HuH-7 (cell line): ENCODE measurements around the gene CDADC1.

Source experiments
- DNase-seq: peaks from one replicate; pipeline ENCODE4 v3.0.0; 2011; ENCODE audit warnings: low spot score

CDADC1 gene

GRCh38 chr13:49247643-49248621 lies at the start of gene CDADC1:
Gene CDADC1, plus strand, starts transcription at chr13:49247925. Its CDS starts 113 bp downstream, at chr13:49248038.
- peak; percentile 73 for DNase-seq

GRCh38 chr13:49206641-49207040 lies 41.1 kb upstream of the CDADC1 start:
- DNase-seq = no peak

GRCh38 chr13:49208619-49209018 lies 39.1 kb upstream of the CDADC1 start:
- DNase-seq = no peak

GRCh38 chr13:49210114-49210513 lies 37.6 kb upstream of the CDADC1 start:
- DNase-seq = no peak

GRCh38 chr13:49210669-49211068 lies 37.1 kb upstream of the CDADC1 start:
- no peak for DNase-seq

GRCh38 chr13:49213539-49213938 lies 34.2 kb upstream of the CDADC1 start:
- no peak for DNase-seq

DNA sequence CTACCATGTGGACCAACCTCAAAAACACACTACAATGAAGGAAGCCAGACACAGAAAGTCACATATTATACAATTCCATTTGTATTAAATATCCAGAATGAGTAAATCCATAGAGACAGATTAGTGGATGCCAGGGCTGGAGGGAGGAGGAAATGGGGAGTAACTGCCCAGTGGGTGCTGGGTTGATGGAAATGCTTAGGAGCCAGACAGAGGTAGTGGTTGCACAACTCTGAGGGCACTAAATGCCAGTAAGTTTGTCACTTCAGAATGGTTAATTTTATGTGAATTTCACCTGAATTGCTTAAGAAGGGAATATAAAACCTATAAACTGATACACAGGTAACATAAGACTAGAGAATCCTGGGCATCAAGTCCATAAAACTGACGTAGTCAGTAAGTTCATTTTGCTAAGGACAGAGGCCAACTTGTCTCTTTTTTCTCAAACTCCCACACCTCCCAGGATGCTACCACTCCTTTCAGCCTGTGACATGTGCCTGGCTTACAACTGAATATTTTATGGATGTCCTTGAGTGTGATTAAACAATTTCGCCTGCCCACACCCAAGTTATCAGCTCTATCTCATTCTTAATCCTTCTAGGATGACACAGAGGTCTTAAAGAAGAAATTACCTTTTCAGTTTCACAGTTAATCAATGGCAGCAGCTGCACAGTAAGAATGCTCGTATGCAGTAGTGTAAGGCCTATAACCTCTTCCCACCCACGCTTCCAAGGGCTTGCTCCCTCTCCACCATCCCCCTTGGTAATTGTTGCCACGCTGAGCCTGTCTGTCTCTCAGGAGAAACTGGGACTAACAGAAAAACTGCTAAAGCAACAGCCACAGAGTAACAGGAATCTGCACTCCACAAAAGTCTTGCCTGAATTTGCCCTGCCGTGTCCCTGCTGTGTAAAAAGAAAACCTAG lies 33.5 kb upstream of the CDADC1 start:
- DNase-seq = no peak

- DNase-seq = peak; percentile 22
Observed at GRCh38 chr13:49214917-49215376, 32.8 kb upstream of the CDADC1 start.

GRCh38 chr13:49216334-49216733 lies 31.4 kb upstream of the CDADC1 start:
- DNase-seq = no peak

- no peak for DNase-seq
Observed at GRCh38 chr13:49217962-49218492, 29.7 kb upstream of the CDADC1 start.

- no peak for DNase-seq
Observed at GRCh38 chr13:49218493-49219051, 29.2 kb upstream of the CDADC1 start.

- no peak for DNase-seq
Observed at GRCh38 chr13:49219647-49220035, 28.1 kb upstream of the CDADC1 start.

DNA sequence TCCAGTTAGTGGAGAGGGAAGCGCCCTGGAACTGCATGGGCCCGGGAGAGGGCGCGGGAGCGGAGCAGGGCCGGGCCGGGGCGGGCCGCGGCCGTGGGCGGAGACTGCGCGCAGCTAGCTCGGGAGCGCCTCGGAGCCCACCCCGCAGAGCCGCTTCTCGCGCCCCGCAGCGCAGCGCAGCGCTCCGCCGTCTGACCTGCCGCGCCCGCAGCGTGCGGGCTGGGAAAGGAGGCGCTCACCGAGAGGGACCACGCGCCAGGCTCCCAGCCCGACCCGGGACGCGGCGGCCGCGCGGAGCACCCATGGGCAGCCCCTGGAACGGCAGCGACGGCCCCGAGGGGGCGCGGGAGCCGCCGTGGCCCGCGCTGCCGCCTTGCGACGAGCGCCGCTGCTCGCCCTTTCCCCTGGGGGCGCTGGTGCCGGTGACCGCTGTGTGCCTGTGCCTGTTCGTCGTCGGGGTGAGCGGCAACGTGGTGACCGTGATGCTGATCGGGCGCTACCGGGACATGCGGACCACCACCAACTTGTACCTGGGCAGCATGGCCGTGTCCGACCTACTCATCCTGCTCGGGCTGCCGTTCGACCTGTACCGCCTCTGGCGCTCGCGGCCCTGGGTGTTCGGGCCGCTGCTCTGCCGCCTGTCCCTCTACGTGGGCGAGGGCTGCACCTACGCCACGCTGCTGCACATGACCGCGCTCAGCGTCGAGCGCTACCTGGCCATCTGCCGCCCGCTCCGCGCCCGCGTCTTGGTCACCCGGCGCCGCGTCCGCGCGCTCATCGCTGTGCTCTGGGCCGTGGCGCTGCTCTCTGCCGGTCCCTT lies 27.5 kb upstream of the CDADC1 start, which contains the start of gene MLNR:
Gene MLNR, plus strand, starts transcription at position 303 of the 820 bp plus-strand sequence. Its CDS starts 0 bp downstream, at position 303.
- no peak for DNase-seq

GRCh38 chr13:49220856-49221589 lies 26.7 kb upstream of the CDADC1 start:
- DNase-seq = no peak

- no peak for DNase-seq
Observed at GRCh38 chr13:49221590-49221965, 26.1 kb upstream of the CDADC1 start.

DNA sequence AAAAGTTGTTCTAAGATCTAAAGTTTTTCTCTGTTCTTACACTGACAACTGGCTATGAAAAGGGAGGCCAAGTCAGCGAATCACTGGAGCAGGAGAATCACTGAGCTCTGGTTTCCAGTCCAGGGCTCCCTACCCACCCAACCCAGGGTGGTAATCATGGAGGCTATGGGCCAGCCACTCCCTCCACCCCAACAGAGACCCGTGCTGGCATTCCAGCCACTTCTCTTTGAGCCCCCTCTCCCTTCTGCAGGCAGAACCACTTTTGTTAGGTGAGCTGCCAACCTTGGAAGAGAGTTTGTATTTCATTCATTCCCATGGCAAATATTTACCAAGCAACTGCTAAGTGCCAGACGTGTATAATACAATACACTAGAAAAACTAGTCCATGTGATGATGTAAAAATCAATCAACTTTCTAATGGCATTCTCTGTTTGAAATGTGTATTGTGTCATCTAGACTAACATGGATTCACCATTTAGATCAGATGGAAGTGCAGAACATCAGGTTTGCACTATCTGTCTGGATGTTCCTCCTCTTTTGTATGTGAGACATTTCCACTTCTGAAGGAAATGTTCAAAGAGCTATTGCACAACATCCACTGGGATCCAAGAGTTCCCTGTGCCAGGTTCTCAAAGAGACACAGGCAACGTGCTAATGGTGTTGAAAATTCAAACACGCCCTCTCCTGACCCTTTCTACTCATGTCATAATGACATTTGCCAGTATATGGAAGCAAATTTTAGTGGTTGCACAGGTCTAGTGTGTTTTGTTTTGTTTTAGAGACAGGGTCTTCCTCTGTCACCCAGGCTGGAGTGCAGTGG lies 22.3 kb upstream of the CDADC1 start:
- DNase-seq = no peak

DNA sequence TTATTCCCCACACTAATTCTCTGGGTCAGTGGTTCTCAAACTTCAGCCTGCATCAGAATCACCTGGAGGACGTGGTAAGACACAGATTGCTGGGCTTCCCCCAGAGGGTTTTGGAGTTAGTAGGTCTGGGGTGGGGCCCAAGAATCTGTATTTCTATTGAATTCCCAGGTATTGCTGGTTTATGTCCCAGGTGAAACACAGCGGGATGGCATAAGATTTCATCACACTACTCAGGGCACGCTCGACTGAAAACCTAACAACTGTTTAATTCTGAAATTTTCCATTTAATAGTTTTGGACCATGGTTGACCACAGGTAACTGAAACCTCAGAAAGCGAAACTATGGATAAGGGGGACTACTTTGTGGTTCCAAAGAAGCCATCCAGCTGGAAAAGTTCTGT lies 21.1 kb upstream of the CDADC1 start:
- DNase-seq = no peak

DNA sequence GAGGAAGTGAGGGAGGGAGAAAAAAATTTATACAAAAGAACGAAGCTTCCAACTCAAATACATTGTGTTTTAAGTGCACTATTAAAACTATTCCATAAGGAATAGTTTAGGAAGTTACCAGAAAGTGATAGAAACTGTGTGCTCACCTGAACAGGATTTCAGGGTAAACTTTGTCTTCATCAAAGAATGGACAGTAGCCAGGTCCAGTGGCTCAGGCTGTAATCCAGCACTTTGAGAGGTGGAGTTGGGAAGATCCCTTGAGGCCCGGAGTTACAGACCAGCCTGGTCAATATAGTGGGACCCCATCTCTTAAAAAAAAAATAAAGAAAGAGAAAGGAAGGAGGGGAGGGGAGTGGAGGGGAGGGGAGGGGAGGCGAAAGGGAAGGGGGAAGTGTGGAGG lies 13.0 kb upstream of the CDADC1 start:
- DNase-seq = no peak

DNA sequence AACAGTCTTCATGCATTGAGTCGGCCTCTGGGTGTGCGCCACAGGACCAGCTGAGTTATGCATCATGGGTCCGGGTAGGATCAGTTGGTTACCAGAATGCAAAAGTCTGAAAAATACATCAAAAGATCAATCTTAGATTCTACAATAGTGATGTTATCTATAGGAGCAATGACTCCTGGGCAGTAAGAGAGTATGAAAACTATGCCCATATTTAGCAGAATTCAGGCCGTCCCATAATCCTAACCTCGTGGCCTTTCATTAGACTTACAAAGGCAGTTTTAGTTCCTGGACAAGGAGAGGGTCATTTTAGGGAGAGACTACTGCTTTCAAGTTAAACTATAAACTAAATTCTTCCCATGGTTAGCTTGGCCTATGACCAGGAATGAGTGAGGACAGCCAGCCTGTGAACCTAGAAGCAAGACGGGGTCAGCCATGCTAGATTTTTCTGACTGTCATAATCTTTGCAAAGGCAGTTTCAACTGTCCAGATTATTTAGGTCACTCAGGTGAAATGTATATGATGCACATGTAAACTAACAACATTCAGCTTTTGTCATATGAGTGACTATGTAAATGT lies 11.8 kb upstream of the CDADC1 start:
- DNase-seq = no peak
